ENCODE measurements around the gene IZUMO4.

- no peak for TF ChIP-seq ZNF8 (CRISPR knock-in tag; IDR thresholded peaks at IDR 0.05)
- TF ChIP-seq, protein P1, sequence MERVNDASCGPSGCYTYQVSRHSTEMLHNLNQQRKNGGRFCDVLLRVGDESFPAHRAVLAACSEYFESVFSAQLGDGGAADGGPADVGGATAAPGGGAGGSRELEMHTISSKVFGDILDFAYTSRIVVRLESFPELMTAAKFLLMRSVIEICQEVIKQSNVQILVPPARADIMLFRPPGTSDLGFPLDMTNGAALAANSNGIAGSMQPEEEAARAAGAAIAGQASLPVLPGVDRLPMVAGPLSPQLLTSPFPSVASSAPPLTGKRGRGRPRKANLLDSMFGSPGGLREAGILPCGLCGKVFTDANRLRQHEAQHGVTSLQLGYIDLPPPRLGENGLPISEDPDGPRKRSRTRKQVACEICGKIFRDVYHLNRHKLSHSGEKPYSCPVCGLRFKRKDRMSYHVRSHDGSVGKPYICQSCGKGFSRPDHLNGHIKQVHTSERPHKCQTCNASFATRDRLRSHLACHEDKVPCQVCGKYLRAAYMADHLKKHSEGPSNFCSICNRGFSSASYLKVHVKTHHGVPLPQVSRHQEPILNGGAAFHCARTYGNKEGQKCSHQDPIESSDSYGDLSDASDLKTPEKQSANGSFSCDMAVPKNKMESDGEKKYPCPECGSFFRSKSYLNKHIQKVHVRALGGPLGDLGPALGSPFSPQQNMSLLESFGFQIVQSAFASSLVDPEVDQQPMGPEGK (CRISPR knock-in tag; IDR thresholded peaks at IDR 0.05; ENCODE audit: borderline replicate concordance), result no peak
- TF ChIP-seq, protein P2, sequence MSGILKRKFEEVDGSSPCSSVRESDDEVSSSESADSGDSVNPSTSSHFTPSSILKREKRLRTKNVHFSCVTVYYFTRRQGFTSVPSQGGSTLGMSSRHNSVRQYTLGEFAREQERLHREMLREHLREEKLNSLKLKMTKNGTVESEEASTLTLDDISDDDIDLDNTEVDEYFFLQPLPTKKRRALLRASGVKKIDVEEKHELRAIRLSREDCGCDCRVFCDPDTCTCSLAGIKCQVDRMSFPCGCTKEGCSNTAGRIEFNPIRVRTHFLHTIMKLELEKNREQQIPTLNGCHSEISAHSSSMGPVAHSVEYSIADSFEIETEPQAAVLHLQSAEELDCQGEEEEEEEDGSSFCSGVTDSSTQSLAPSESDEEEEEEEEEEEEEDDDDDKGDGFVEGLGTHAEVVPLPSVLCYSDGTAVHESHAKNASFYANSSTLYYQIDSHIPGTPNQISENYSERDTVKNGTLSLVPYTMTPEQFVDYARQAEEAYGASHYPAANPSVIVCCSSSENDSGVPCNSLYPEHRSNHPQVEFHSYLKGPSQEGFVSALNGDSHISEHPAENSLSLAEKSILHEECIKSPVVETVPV (CRISPR knock-in tag; IDR thresholded peaks at IDR 0.05), result no peak
- TF ChIP-seq ARNTL (CRISPR knock-in tag; IDR thresholded peaks at IDR 0.05; ENCODE audit: borderline replicate concordance, low read depth), result no peak
- no peak for TF ChIP-seq SNAI2 (CRISPR knock-in tag; IDR thresholded peaks at IDR 0.05)
- no peak for TF ChIP-seq ESRRG (CRISPR knock-in tag; IDR thresholded peaks at IDR 0.05)
- TF ChIP-seq ZNF565 (CRISPR knock-in tag; conservative IDR thresholded peaks at IDR 0.05; ENCODE audit: low read depth), result no peak
- TF ChIP-seq, protein P3, sequence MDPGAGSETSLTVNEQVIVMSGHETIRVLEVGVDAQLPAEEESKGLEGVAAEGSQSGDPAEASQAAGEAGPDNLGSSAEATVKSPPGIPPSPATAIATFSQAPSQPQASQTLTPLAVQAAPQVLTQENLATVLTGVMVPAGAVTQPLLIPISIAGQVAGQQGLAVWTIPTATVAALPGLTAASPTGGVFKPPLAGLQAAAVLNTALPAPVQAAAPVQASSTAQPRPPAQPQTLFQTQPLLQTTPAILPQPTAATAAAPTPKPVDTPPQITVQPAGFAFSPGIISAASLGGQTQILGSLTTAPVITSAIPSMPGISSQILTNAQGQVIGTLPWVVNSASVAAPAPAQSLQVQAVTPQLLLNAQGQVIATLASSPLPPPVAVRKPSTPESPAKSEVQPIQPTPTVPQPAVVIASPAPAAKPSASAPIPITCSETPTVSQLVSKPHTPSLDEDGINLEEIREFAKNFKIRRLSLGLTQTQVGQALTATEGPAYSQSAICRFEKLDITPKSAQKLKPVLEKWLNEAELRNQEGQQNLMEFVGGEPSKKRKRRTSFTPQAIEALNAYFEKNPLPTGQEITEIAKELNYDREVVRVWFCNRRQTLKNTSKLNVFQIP (CRISPR knock-in tag; IDR thresholded peaks at IDR 0.05; ENCODE audit: borderline replicate concordance, low read depth), result no peak
- no peak for TF ChIP-seq CSDC2 (CRISPR knock-in tag; IDR thresholded peaks at IDR 0.05)
- TF ChIP-seq ZFP30 (CRISPR knock-in tag; IDR thresholded peaks at IDR 0.05), result no peak
- no peak for TF ChIP-seq RARB (CRISPR knock-in tag; IDR thresholded peaks at IDR 0.05)
Measured at GRCh38 chr19:2111886-2112285, 15.2 kb downstream of the IZUMO4 start.

Measured in SK-N-SH treated with all-trans-retinoic acid at 6 μM for 48 hours (cell line).